ENCODE results near the gene KCNK7. TPM values are rescaled to one million over a fixed set of nuclear protein-coding genes. Genes with fewer than 3 reads are reported as not detected.

The KCNK7 gene
- total RNA-seq, 4 donors from 2014 or later, result 0.26 to 5.8 TPM; not detected in 2

- no peak for DNase-seq
- intact Hi-C loops (cut with DNase I; ENCODE audit: low total_unique reads), result no loop called here
- no peaks in the 10 kb centered on the region for H3K36me3 ChIP-seq
- H3K4me3 ChIP-seq, result no peak overlapping the region
- H3K4me1 ChIP-seq, result peaks cover 0 to 5% of the 10 kb centered on the region in 2 donors
- no peaks in the 10 kb centered on the region for H3K27me3 ChIP-seq
- TF ChIP-seq CTCF (IDR thresholded peaks at IDR 0.05), result no peak
- TF ChIP-seq POLR2A (IDR thresholded peaks at IDR 0.05), result no peak
- H3K9me3 ChIP-seq, result no peaks in the 10 kb centered on the region
- H3K27ac ChIP-seq, result no peak overlapping the region
Observed at GRCh38 chr11:65621460-65621859, 25.9 kb upstream of the KCNK7 start.

GRCh38 chr11:65620666-65621065 lies 25.1 kb upstream of the KCNK7 start:
- H3K36me3 ChIP-seq, result no peaks in the 10 kb centered on the region
- no peaks in the 10 kb centered on the region for H3K27me3 ChIP-seq
- H3K9me3 ChIP-seq, result no peaks in the 10 kb centered on the region
- DNase-seq, result no peak
- TF ChIP-seq CTCF (IDR thresholded peaks at IDR 0.05), result no peak
- TF ChIP-seq POLR2A (IDR thresholded peaks at IDR 0.05), result no peak
- no peak overlapping the region for H3K4me3 ChIP-seq
- intact Hi-C loops (cut with DNase I; ENCODE audit: low total_unique reads), result no loop called here
- H3K27ac ChIP-seq, result no peak overlapping the region
- peaks cover 0 to 10% of the 10 kb centered on the region in 2 donors for H3K4me1 ChIP-seq

- DNase-seq, result no peak
- TF ChIP-seq POLR2A (IDR thresholded peaks at IDR 0.05) (no peak), CTCF (IDR thresholded peaks at IDR 0.05) (no peak)
- Histone ChIP-seq H3K27me3 (no peaks in the 10 kb centered on the region), H3K4me3 (no peak overlapping the region), H3K4me1 (peaks cover 0 to 10% of the 10 kb centered on the region in 2 donors), H3K36me3 (no peaks in the 10 kb centered on the region), H3K27ac (no peak overlapping the region), H3K9me3 (no peaks in the 10 kb centered on the region)
- intact Hi-C loops (cut with DNase I; ENCODE audit: low total_unique reads), result no loop called here
Observed at GRCh38 chr11:65619281-65619928, 23.8 kb upstream of the KCNK7 start.

- DNase-seq, result no peak
- intact Hi-C loops (cut with DNase I; ENCODE audit: low total_unique reads), result no loop called here
Observed at GRCh38 chr11:65618763-65619162, 23.2 kb upstream of the KCNK7 start.

More at GRCh38 chr11:65618763-65619162, 23.2 kb upstream of the KCNK7 start:
- H3K27ac ChIP-seq, result no peak overlapping the region
- TF ChIP-seq POLR2A (IDR thresholded peaks at IDR 0.05), result no peak
- no peak for TF ChIP-seq CTCF (IDR thresholded peaks at IDR 0.05)
- no peaks in the 10 kb centered on the region for H3K27me3 ChIP-seq
- H3K4me1 ChIP-seq, result peaks cover 0 to 10% of the 10 kb centered on the region in 2 donors
- H3K9me3 ChIP-seq, result no peaks in the 10 kb centered on the region
- no peak overlapping the region for H3K4me3 ChIP-seq
- H3K36me3 ChIP-seq, result no peaks in the 10 kb centered on the region

Data from uterus (tissue), 4 donors.